T follicular helper cell (primary cell): Measurements from ENCODE around the gene TPRA1.
"Not testable (repeated sequence)": the region's sequence is repeated elsewhere in the genome, so short reads cannot be mapped to it uniquely, and the experiment has no call there.

Source experiments
- DNase-seq: peaks from one replicate; pipeline ENCODE4 v3.0.0-alpha.2; 2020; ENCODE audit warnings: low read depth

TPRA1 gene

GRCh38 chr3:127536830-127537812 is 53.4 kb downstream of the TPRA1 start:
- no peak for DNase-seq

DNA sequence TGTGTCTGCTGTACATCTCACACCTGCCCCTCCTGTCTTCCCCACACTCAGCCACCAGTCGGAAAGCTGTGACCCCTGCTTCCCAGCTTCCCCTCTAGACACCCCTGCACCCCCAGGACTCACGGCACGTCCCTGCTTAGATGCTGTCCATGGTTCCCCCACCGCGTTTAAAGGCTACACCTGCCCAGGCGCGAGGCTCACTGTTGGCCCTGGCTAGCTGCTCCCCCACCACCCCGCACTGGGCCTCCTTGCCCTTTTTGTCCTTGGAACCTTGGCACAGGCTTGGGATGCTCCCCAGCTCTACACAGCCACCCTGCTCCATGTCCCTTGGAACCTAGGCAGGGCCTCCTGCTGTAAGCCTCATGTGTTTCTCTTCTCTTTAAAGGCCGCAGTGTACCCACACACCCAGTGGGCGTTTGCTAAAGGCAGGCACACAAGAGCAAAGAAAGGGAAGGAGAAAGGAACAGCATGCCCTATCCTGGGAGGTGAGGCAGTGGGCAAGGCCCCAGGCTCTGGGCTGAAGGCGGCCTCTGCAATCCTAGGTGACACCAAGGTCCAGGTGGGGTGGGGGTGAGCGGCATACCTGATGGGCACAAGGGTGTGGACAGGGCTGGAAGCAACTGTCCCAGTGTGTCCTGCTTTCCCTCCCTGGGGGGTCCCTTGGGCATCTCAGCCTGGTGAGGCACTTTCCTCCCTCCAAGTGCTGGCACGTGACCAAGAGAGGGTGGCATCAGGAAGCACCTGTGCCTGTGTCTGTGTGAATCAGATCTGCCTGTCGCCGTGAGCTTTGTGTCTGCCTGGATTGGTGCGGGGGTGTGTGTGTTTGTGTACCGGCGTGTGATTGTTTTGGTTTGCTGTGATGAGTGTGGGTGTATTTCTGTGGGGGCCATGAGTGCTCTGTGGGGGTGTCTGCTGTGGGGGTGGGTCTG is 54.4 kb downstream of the TPRA1 start:
- no peak for DNase-seq

GRCh38 chr3:127535106-127535785 is 55.3 kb downstream of the TPRA1 start:
- DNase-seq = no peak

DNA sequence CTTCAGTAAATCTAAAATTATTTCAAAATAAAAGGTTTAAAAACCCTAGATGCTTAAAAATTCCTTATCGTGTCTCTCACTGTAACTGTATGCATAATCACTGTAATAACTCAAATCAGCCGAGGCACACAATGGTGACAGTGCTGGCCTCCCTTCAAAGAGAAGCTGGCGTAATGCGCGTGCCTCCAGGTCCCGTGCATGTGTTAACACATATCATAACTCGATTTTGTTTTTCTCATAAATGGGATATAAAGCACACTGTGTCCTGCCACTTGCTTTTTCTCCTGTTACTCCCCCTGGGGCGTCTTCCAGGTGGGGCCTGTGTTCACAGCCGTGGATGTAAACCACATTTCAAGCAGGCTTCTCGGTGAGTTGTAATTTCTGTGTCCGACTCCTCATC is 56.0 kb downstream of the TPRA1 start:
- DNase-seq = no peak

DNA sequence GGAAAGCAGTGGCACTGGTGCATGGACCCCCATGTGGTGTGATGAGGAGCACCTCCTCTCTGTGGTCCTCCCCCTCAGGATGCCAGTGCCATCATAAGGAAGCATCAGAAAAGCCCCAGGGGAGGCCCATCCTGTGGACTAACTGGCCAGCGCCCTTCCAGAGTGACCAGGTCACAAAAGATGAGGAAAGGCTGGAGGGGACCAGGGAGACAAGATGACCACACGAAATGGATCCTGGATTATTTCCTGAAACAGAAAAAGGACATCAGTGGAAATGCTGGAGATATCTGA is 56.4 kb downstream of the TPRA1 start:
- no peak for DNase-seq

DNA sequence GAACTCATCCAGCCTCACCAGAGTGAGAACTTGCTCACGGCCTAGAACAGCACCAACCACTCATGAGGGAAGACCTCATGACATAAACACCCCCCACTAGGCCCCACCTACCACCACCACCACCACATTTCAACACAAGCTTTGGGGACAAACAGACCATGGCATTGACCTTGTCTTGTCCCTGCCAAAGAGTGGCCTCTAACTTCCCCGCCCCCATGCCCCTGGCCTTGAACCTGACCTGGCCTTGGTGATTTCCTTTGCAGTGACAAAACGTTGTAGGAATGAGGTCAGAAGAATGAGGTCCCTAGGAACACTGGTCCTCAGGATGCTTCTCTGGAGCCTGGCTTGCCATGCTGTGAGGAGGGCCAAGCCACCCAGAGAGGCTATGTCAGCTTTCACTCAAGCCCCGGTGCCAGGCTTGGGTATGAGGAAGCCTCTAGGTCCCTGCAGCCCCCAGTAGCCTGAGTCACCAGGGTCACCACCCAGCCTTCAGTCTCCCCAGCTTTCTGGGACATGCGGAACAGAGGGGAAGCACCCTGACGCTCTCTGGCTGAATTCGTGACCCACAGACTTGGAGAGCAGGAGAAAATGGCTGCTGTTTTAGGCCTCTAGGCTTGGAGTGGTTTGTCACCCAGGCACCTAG is 57.9 kb downstream of the TPRA1 start:
- DNase-seq = no peak

DNA sequence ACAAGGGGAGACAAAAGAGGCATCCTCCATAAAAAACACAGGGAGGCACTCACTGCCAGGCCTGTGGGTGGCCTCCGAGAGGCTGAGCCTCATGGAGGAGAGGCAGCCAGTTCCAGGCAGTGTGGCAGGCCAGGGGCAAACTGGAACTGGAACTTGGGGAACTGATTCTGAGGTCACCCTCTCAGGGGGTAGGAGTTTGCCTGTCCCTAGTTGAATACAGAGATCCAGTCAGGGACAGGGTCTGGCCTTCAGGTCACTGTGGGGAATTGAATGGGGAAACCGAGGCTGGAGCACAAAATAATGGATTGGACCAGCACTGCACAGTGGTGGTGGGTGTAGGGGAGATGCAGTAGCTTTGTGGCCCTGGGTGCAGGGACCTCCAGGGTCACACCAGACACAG is 58.7 kb downstream of the TPRA1 start:
- DNase-seq = no peak

- DNase-seq = not testable (repeated sequence)
Measured at GRCh38 chr3:127530863-127531262, 59.7 kb downstream of the TPRA1 start.

DNA sequence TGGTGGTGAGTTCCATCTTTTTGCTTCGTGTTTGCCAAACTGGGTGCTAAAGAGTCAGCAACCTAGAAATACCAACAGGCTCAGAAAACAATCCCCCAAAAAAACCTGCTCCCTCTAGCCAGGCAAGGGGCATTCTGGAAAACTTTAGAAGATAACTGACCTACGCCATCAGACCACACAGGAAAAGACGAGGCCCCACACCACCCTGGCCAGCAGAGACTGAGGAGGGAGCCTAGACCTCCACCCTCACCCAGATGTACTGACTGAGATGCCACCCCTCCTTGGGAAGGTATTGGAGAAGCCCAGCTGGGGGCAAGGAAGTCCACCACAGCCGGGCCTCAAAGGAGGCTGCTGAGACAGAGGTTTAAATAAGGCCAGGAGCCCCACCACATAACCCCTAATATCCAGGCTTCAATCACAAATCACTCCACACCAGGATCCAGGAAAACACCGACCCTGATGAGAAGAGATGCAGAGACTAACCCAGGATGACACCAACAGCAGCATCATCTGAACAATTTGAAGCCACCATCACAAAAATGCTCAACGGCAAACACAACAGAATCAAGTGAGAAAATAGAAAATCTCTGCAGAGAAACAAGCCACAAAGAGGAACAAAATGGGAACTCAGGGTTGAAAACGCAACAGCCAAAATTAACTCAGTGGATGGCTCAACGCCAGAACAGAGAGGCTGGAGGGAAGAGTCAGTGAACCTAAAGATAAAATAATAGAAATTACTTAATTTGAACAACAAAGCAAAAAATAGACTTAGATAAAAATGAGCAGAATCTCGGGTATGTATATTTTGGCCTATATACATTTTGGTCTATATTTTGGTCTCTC is 61.0 kb downstream of the TPRA1 start:
- no peak for DNase-seq

DNA sequence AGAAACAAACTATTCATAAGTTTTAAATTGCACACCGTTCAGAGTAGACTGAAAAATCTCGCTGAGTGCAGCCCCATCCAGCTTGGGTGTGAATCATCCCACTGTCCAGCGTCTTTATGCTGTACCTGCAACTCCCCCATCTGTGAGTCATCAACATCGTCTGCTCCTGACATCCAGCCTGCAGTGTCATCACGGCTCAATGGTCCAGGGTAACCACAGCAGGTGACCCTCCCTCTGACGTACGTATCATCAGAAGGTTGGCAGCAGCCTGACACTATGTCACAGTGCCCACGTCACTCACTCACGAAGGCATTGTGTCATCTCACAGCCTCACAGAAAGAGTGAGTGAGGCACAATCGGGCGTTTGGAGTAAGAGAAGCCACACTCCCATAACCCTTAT is 65.2 kb downstream of the TPRA1 start:
- no peak for DNase-seq

- no peak for DNase-seq
Measured at GRCh38 chr3:127524296-127524896, 66.1 kb downstream of the TPRA1 start.
